ENCODE results near the gene JPT2.

GRCh38 chr16:1645914-1646525 lies 32.1 kb upstream of the JPT2 start:
- TF ChIP-seq CTCF (IDR thresholded peaks at IDR 0.05) = no peak
- TF ChIP-seq MAX (CRISPR knock-in tag; IDR thresholded peaks at IDR 0.05) = no peak
- TF ChIP-seq CREB1 (CRISPR knock-in tag; IDR thresholded peaks at IDR 0.05) = no peak
- no peak for TF ChIP-seq NFE2L1 (CRISPR knock-in tag; IDR thresholded peaks at IDR 0.05)
- TF ChIP-seq PRRX2 (CRISPR knock-in tag; IDR thresholded peaks at IDR 0.05) = no peak
- TF ChIP-seq NFYB (CRISPR knock-in tag; conservative IDR thresholded peaks at IDR 0.05; ENCODE audit: low read depth) = no peak
- TF ChIP-seq ATF3 (CRISPR knock-in tag; conservative IDR thresholded peaks at IDR 0.05) = no peak
- TF ChIP-seq USF1 (CRISPR knock-in tag; IDR thresholded peaks at IDR 0.05) = no peak
- no peak for TF ChIP-seq CREM (CRISPR knock-in tag; IDR thresholded peaks at IDR 0.05)
- no peak for TF ChIP-seq IRF2 (CRISPR knock-in tag; IDR thresholded peaks at IDR 0.05; ENCODE audit: borderline replicate concordance, low read depth)
- TF ChIP-seq AFF4 (CRISPR knock-in tag; IDR thresholded peaks at IDR 0.05; ENCODE audit: borderline replicate concordance) = no peak
- no peak for TF ChIP-seq JUN (CRISPR knock-in tag; IDR thresholded peaks at IDR 0.05)
- no peak for TF ChIP-seq FOXK1 (CRISPR knock-in tag; IDR thresholded peaks at IDR 0.05)

All from WTC11 (cell line).